K562 (cell line): ENCODE results near the gene SNX14. TPM values are rescaled to one million over a fixed set of nuclear protein-coding genes. Genes with fewer than 3 reads are reported as not detected.

ENCODE experiments used
- ATAC-seq: fragments of 200-7000 bp; cut with Tn5 transposase; 3 replicates; pipeline ENCODE4 v1.9.1; 2020; ENCODE audit warnings: moderate library complexity
- BruUV-seq: library from RNA; stranded (reverse); fragments of 400-500 nt; replicated peaks from 2 replicates; lab custom pipeline; 2021; lab: Mats Ljungman, UMichigan
- CTCF ChIA-PET: fragments of 300-600 bp; formaldehyde crosslinking; extraction: SDS; loops from one replicate; lab custom pipeline; 2021; ENCODE audit warnings: low intra/inter-chr PET ratio; lab: Yijun Ruan, JAX
- POLR2A ChIA-PET: fragments of 300-600, 350-650 bp; sonication (Branson Sonifier 250); formaldehyde crosslinking; extraction: SDS; loops from one replicate; lab custom pipeline; 2021; ENCODE audit warnings: antibody characterized with exemption, inconsistent platforms; lab: Yijun Ruan, JAX
- DNase-seq, 4 experiments: peaks; one replicate each; pipeline versions ENCODE4 v3.0.0 to v3.0.0-alpha.2; 2011 to 2018; ENCODE audit warnings: low spot score in 3 of 4, mixed read lengths in 3 of 4; ENCODE audit errors: extremely low read depth in 1 of 4
- FAIRE-seq: peaks from 2 replicates; lab custom pipeline; 2011; peaks lifted over from hg19 to GRCh38; lab: Jason Lieb, UNC
- H2AFZ ChIP-seq: 2 replicates; pipeline ENCODE4 v1.6.0; 2011; ENCODE audit warnings: low read depth, low read length, control low read depth, inconsistent platforms
- H3K27ac ChIP-seq: fragments of 200-600 bp; 3 replicates; pipeline ENCODE4 v1.8.0; 2011; ENCODE audit warnings: low read depth, mild to moderate bottlenecking, control low read depth, inconsistent platforms, low read length, moderate library complexity, mixed read lengths; ENCODE audit errors: extremely low read depth
- H3K27me3 ChIP-seq, 2 experiments: fragments of 300-600 bp in 1 of 2; 2 replicates in 1 of 2; 3 replicates in 1 of 2; pipeline versions ENCODE4 v1.6.0 to v1.8.0; 2011; ENCODE audit warnings: inconsistent platforms in 2 of 2, low read length in 2 of 2, mild to moderate bottlenecking in 1 of 2, mixed read lengths in 1 of 2, moderate library complexity in 1 of 2; ENCODE audit not compliant: control insufficient read depth in 2 of 2, insufficient read depth in 2 of 2
- H3K36me3 ChIP-seq: fragments of 300-600 bp; 3 replicates; pipeline ENCODE4 v1.8.0; 2011; ENCODE audit warnings: mild to moderate bottlenecking, low read length, inconsistent platforms; ENCODE audit not compliant: control insufficient read depth, insufficient read depth
- H3K4me1 ChIP-seq, 2 experiments: fragments of 200-600 bp in 1 of 2; replicated peaks in 1 of 2; 2 replicates in 1 of 2; 3 replicates in 1 of 2; pipeline versions ENCODE4 v1.5.1 to v1.8.0; 2011; ENCODE audit warnings: inconsistent platforms in 2 of 2, low read length in 2 of 2, mild to moderate bottlenecking in 1 of 2, mixed read lengths in 1 of 2, moderate library complexity in 1 of 2; ENCODE audit not compliant: control insufficient read depth in 2 of 2, insufficient read depth in 2 of 2
- H3K4me2 ChIP-seq: 2 replicates; pipeline ENCODE4 v1.6.1; 2011; ENCODE audit warnings: low read length, control low read depth, inconsistent platforms, mixed read lengths; ENCODE audit not compliant: insufficient read depth
- H3K4me3 ChIP-seq: fragments of 200-600 bp; sonication (generic), shearing (Covaris generic); 2 replicates; pipeline ENCODE4 v1.5.1; 2016; ENCODE audit warnings: control low read depth, inconsistent platforms
- H3K79me2 ChIP-seq: fragments of 200-600 bp; 3 replicates; pipeline ENCODE4 v1.8.0; 2011; ENCODE audit warnings: low read length, inconsistent platforms; ENCODE audit not compliant: control insufficient read depth, insufficient read depth
- H3K9ac ChIP-seq, 2 experiments: 2 replicates each; pipeline versions ENCODE4 v1.6.0 to v1.6.1; 2011; ENCODE audit warnings: low read depth in 2 of 2, low read length in 2 of 2, control low read depth in 1 of 2, inconsistent platforms in 1 of 2, mild to moderate bottlenecking in 1 of 2, mixed read lengths in 1 of 2; ENCODE audit not compliant: insufficient read depth in 1 of 2
- H3K9me1 ChIP-seq: one replicate; pipeline ENCODE4 v1.6.0; 2011; ENCODE audit warnings: inconsistent platforms, mild to moderate bottlenecking, low read length, moderate library complexity; ENCODE audit not compliant: control insufficient read depth, insufficient read depth
- H3K9me3 ChIP-seq: replicated peaks from 2 replicates; pipeline ENCODE4 v1.5.1; 2011; ENCODE audit warnings: low read depth, low read length, inconsistent platforms; ENCODE audit not compliant: control insufficient read depth, insufficient read depth
- H4K20me1 ChIP-seq: replicated peaks from 2 replicates; pipeline ENCODE4 v1.6.1; 2011; ENCODE audit warnings: low read length, inconsistent platforms, mixed read lengths; ENCODE audit not compliant: control insufficient read depth, insufficient read depth
- GATAD2A ChIP-seq: fragments of 450-650 bp; IDR thresholded peaks from 2 replicates; pipeline ENCODE4 v1.6.1; 2017
- POLR2A ChIP-seq: fragments of 450-650 bp; conservative IDR thresholded peaks from 2 replicates; pipeline ENCODE4 v1.6.1; 2016
- POLR2AphosphoS5 ChIP-seq: IDR thresholded peaks from 2 replicates; pipeline ENCODE4 v1.6.1; 2011; ENCODE audit warnings: mild to moderate bottlenecking, low read depth, low read length, moderate library complexity; ENCODE audit not compliant: control insufficient read depth, insufficient read depth
- ZNF217 ChIP-seq: sonication (generic); formaldehyde crosslinking; IDR thresholded peaks from 2 replicates; pipeline ENCODE4 v1.8.0; 2022; ENCODE audit warnings: mild to moderate bottlenecking, missing genetic modification reagents
- WGBS: fragments of 100-300 bp; shearing (Covaris generic); methylation state at CpG from one replicate; pipeline ENCODE4 v1.1.6; 2016; ENCODE audit warnings: low coverage, mixed read lengths; ENCODE audit not compliant: insufficient coverage; ENCODE audit errors: missing lambda C conversion rate; 5-methylcytosine and 5-hydroxymethylcytosine counted together
- in situ Hi-C: fragments of 300-500 bp; cut with MboI; formaldehyde crosslinking; loops from 4 replicates; pipeline ENCODE4 v1.15.0; 2018; ENCODE audit warnings: inconsistent platforms, mixed read lengths
- intact Hi-C: fragments of 100-400 bp; cut with micrococcal nuclease; formaldehyde crosslinking; loops from 2 replicates; pipeline ENCODE4 v1.14.2; 2022
- polyA plus RNA-seq, 8 experiments: library from polyadenylated mRNA; depleted of rRNA in 4 of 8; stranded (reverse) in 5 of 8; unstranded in 3 of 8; fragments of >200 nt; fragmentation: Nextera tagmentation in 2 of 8; fragmentation: Illumina TruSeq in 1 of 8; extraction: Ambion mirVana in 2 of 8; extraction: Trizol in 1 of 8; gene quantifications; 2 replicates each; pipeline versions ENCODE4 v1.2.1 to v1.2.3, GENCODE V29; 2011 to 2014; ENCODE audit warnings: inconsistent platforms in 1 of 8, missing spikeins in 1 of 8
- total RNA-seq, 7 experiments: library from RNA; depleted of rRNA in 6 of 7; stranded (reverse); fragments of >200 nt in 6 of 7; fragmentation: Illumina TruSeq in 2 of 7; extraction: Trizol in 2 of 7; gene quantifications; 2 replicates each; pipeline versions ENCODE4 v1.2.1 to v1.2.3, GENCODE V29; 2011 to 2021; ENCODE audit warnings: low replicate concordance in 1 of 7
- TF ChIP-seq, protein P1 (sequence below), 2 experiments: fragments of 250-450 bp in 1 of 2; fragments of 450-650 bp in 1 of 2; sonication (Bioruptor Pico) in 1 of 2; IDR thresholded peaks; 2 replicates each; pipeline versions ENCODE4 v1.6.1 to v1.8.0; 2016 to 2021; ENCODE audit warnings: mild to moderate bottlenecking in 2 of 2, moderate library complexity in 2 of 2, missing compliant biosample characterization in 1 of 2, missing genetic modification characterization in 1 of 2
- TF ChIP-seq, protein P2 (sequence below), 3 experiments: fragments of 200-800 bp in 1 of 3; sonication (Bioruptor generic) in 1 of 3; sonication (generic) in 1 of 3; formaldehyde crosslinking in 1 of 3; IDR thresholded peaks; 2 replicates each; pipeline versions ENCODE4 v1.6.1 to v1.8.0; 2016 to 2022; ENCODE audit warnings: mild to moderate bottlenecking in 2 of 3, missing compliant biosample characterization in 2 of 3, missing genetic modification characterization in 2 of 3, missing genetic modification reagents in 1 of 3

The SNX14 gene
- total and polyA plus RNA-seq, 9 of the 15 experiments (the other 6 are each of a cell fraction or from before 2014, with no cell fraction given): 46.5 to 140 (median 71.2) TPM

DNA sequence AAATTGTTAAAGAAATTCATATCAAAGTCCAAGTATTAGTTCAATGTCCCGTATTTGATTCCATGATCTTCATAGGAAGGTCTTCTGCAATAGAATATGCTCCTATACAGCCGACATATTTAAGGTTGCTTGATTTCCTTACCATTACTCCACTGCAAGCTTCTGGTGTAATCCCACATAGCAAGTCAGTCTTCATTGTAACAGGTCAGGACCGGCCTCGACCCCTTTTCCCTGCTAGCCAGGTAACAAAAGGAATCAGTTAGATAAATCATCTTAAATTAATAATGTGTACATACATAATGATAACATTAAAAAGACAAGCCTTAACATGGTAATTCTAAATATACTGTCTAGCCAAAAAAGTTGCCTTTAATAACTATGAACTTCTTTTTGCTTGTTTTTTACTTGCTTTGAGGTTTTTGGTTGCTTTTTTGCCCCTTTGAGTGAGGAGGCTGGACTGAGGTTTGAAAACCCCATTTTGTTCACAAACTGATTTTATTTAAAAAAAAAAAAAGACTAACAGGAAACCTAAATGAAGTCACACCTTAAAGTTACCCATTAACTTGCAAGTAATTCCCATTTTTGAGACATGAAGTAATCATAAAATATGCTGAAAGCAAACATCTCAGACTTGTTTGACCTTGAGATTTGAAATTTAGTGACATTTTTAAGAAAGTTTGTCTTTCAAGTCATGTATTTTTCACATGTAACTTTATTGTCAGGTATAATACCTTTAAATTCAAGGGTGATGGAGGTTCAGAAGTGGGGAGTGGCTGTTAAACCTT, 19.2 kb upstream of the SNX14 start:
- Histone ChIP-seq H3K9me1 (no peaks in the 10 kb centered on the region), H3K9ac (no peak overlapping the region), H3K27me3 (no peaks in the 10 kb centered on the region), H2AFZ (no peak overlapping the region), H3K4me2 (no peak overlapping the region), H4K20me1 (no peaks in the 10 kb centered on the region), H3K36me3 (peaks cover 99% of the 10 kb centered on the region), H3K4me3 (no peak overlapping the region), H3K27ac (no peak overlapping the region), H3K9me3 (no peaks in the 10 kb centered on the region), H3K79me2 (peaks cover 47% of the 10 kb centered on the region), H3K4me1 (no peaks in the 10 kb centered on the region)
- CTCF ChIA-PET: no interaction called here
- DNase-seq: no peak
- WGBS: 97% methylated on average over 4 of the region's 4 CpGs
- TF ChIP-seq POLR2A (0 out of 2 replicates have a peak, but pooled peaks have one; percentile 47), ZNF217 (CRISPR knock-in tag) (no peak), GATAD2A (no peak), POLR2AphosphoS5 (peak; percentile 34; the same call in 1 of the 2 replicates)
- TF ChIP-seq, protein P1, sequence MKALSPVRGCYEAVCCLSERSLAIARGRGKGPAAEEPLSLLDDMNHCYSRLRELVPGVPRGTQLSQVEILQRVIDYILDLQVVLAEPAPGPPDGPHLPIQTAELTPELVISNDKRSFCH (CRISPR knock-in tag; IDR thresholded peaks at IDR 0.05): no peak
- TF ChIP-seq, protein P1 (tag; IDR thresholded peaks at IDR 0.05): no peak
- TF ChIP-seq, protein P2, sequence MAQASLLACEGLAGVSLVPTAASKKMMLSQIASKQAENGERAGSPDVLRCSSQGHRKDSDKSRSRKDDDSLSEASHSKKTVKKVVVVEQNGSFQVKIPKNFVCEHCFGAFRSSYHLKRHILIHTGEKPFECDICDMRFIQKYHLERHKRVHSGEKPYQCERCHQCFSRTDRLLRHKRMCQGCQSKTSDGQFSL (CRISPR knock-in tag; IDR thresholded peaks at IDR 0.05): no peak
- TF ChIP-seq, protein P2 (tag; IDR thresholded peaks at IDR 0.05): no peak
- ATAC-seq: no peak
- POLR2A ChIA-PET: interaction anchor here (1.9 kb wide), 1 partner anchor 12 kb away, joined by 7 read pairs; no protein-coding TSS in a partner anchor
- intact Hi-C loops (no loop called here), in situ Hi-C loops (no loop called here)
- FAIRE-seq: no peak
- BruUV-seq: no TSS peak
